Measurements from ENCODE around the gene XPO4.
"Not testable (repeated sequence)": the region's sequence is repeated elsewhere in the genome, so short reads cannot be mapped to it uniquely, and the experiment has no call there.

The XPO4 gene

GRCh38 chr13:20749377-20749776 lies 153.2 kb downstream of the XPO4 start:
- H3K36me3 ChIP-seq = no peaks in the 10 kb centered on the region
- no peaks in the 10 kb centered on the region for H3K9me3 ChIP-seq
- H3K4me1 ChIP-seq = no peaks in the 10 kb centered on the region
- TF ChIP-seq CTCF (IDR thresholded peaks at IDR 0.05; ENCODE audit: low read depth, low read length) = no peak
- H3K27me3 ChIP-seq = no peaks in the 10 kb centered on the region
- DNase-seq = no peak
- H3K4me3 ChIP-seq (ENCODE audit: low read depth, low read length) = no peak overlapping the region

- not testable (repeated sequence) for H3K4me3 ChIP-seq (ENCODE audit: low read depth, low read length); DNase-seq; H3K4me1 ChIP-seq; H3K36me3 ChIP-seq; H3K27me3 ChIP-seq; H3K9me3 ChIP-seq
Measured at GRCh38 chr13:20743830-20744404, 158.6 kb downstream of the XPO4 start.

- H3K4me1 ChIP-seq = no peaks in the 10 kb centered on the region
Measured at GRCh38 chr13:20740021-20740420, 162.5 kb downstream of the XPO4 start.

GRCh38 chr13:20738616-20739015 lies 163.9 kb downstream of the XPO4 start:
- TF ChIP-seq CTCF (IDR thresholded peaks at IDR 0.05; ENCODE audit: low read depth, low read length) = no peak
- H3K9me3 ChIP-seq = no peaks in the 10 kb centered on the region

More at GRCh38 chr13:20740021-20740420, 162.5 kb downstream of the XPO4 start:
- no peaks in the 10 kb centered on the region for H3K27me3 ChIP-seq
- H3K9me3 ChIP-seq = no peaks in the 10 kb centered on the region
- H3K36me3 ChIP-seq = no peaks in the 10 kb centered on the region
- no peak for TF ChIP-seq CTCF (IDR thresholded peaks at IDR 0.05; ENCODE audit: low read depth, low read length)
- no peak overlapping the region for H3K4me3 ChIP-seq (ENCODE audit: low read depth, low read length)
- DNase-seq = no peak

GRCh38 chr13:20729633-20730585 lies 172.6 kb downstream of the XPO4 start:
- H3K4me3 ChIP-seq (ENCODE audit: low read depth, low read length) = no peak overlapping the region
- H3K36me3 ChIP-seq = no peaks in the 10 kb centered on the region; the same call in 1 of the 2 replicates

More at GRCh38 chr13:20738616-20739015, 163.9 kb downstream of the XPO4 start:
- DNase-seq = no peak
- Histone ChIP-seq H3K4me3 (ENCODE audit: low read depth, low read length) (no peak overlapping the region), H3K27me3 (no peaks in the 10 kb centered on the region), H3K36me3 (no peaks in the 10 kb centered on the region), H3K4me1 (no peaks in the 10 kb centered on the region)

More at GRCh38 chr13:20729633-20730585, 172.6 kb downstream of the XPO4 start:
- Histone ChIP-seq H3K9me3 (no peaks in the 10 kb centered on the region), H3K27me3 (no peaks in the 10 kb centered on the region), H3K4me1 (no peaks in the 10 kb centered on the region)
- DNase-seq = no peak
- no peak for TF ChIP-seq CTCF (IDR thresholded peaks at IDR 0.05; ENCODE audit: low read depth, low read length)
